Hepatocyte (in vitro differentiated cells): ENCODE measurements around the gene PDYN. TPM values are rescaled to one million over a fixed set of nuclear protein-coding genes. Genes with fewer than 3 reads are reported as not detected.

Experiments
- DNase-seq: peaks from one replicate; pipeline ENCODE4 v3.0.0-alpha.2; 2016; ENCODE audit warnings: low spot score
- H2AFZ ChIP-seq: fragments of 200-600 bp; sonication (generic); 2 replicates; pipeline ENCODE4 v1.6.0; 2016; ENCODE audit warnings: antibody characterized with exemption, mild to moderate bottlenecking
- H3K27ac ChIP-seq: fragments of 200-600 bp; sonication (generic); 2 replicates; pipeline ENCODE4 v1.5.1; 2016; ENCODE audit warnings: mild to moderate bottlenecking
- H3K27me3 ChIP-seq: fragments of 200-600 bp; sonication (generic); 2 replicates; pipeline ENCODE4 v1.6.1; 2016
- H3K36me3 ChIP-seq: fragments of 200-600 bp; sonication (generic); replicated peaks from 2 replicates; pipeline ENCODE4 v1.5.1; 2016; ENCODE audit warnings: low read depth; ENCODE audit not compliant: insufficient read depth
- H3K4me1 ChIP-seq: fragments of 200-600 bp; sonication (generic); 2 replicates; pipeline ENCODE4 v1.5.1; 2016; ENCODE audit warnings: mild to moderate bottlenecking, moderate library complexity; ENCODE audit not compliant: insufficient read depth
- H3K4me2 ChIP-seq: fragments of 200-600 bp; sonication (generic); 2 replicates; pipeline ENCODE4 v1.6.0; 2016
- H3K4me3 ChIP-seq: fragments of 200-600 bp; sonication (generic); 2 replicates; pipeline ENCODE4 v1.5.1; 2016; ENCODE audit warnings: mild to moderate bottlenecking
- H3K79me2 ChIP-seq: fragments of 200-600 bp; sonication (generic); 2 replicates; pipeline ENCODE4 v1.6.0; 2017; ENCODE audit warnings: mild to moderate bottlenecking
- H3K9me2 ChIP-seq: fragments of 200-600 bp; sonication (generic); replicated peaks from 2 replicates; pipeline ENCODE4 v1.6.0; 2017; ENCODE audit warnings: mild to moderate bottlenecking; ENCODE audit not compliant: insufficient read depth
- H3K9me3 ChIP-seq: fragments of 200-600 bp; sonication (generic); 2 replicates; pipeline ENCODE4 v1.5.1; 2016; ENCODE audit warnings: low read depth, mild to moderate bottlenecking
- H4K20me1 ChIP-seq: fragments of 200-600 bp; sonication (generic); 2 replicates; pipeline ENCODE4 v1.6.0; 2016; ENCODE audit warnings: mild to moderate bottlenecking; ENCODE audit not compliant: insufficient read depth, poor library complexity, severe bottlenecking
- CTCF ChIP-seq: fragments of 200-600 bp; sonication (generic); IDR thresholded peaks from 2 replicates; pipeline ENCODE4 v1.5.1; 2016; ENCODE audit warnings: antibody characterized with exemption, mild to moderate bottlenecking; ENCODE audit not compliant: poor library complexity
- EZH2 ChIP-seq: fragments of 200-600 bp; sonication (generic); IDR thresholded peaks from 2 replicates; pipeline ENCODE4 v1.6.1; 2016; ENCODE audit warnings: antibody characterized with exemption, mild to moderate bottlenecking, borderline replicate concordance
- EZH2phosphoT487 ChIP-seq: fragments of 200-600 bp; sonication (generic); IDR thresholded peaks from one replicate; pipeline ENCODE4 v1.6.1; 2018; ENCODE audit warnings: antibody characterized with exemption, mild to moderate bottlenecking, low read depth, moderate library complexity; ENCODE audit not compliant: unreplicated experiment, severe bottlenecking
- WGBS: methylation state at CpG from one replicate; pipeline ENCODE4 v1.1.6; 2016; ENCODE audit warnings: low lambda C conversion rate; ENCODE audit errors: missing lambda C conversion rate; 5-methylcytosine and 5-hydroxymethylcytosine counted together
- polyA plus RNA-seq: library from polyadenylated mRNA; unstranded; fragments of >200 nt; fragmentation: Nextera tagmentation; extraction: Ambion mirVana; gene quantifications from 2 replicates; pipeline ENCODE4 v1.2.1, GENCODE V29; 2016
- total RNA-seq: library from RNA; depleted of rRNA; stranded (reverse); fragments of >200 nt; gene quantifications from 2 replicates; pipeline ENCODE4 v1.2.3, GENCODE V29; 2014

Gene PDYN
- total and polyA plus RNA-seq, 2 experiments from 2014 or later = not detected

- H4K20me1 ChIP-seq = no peaks in the 10 kb centered on the region
- WGBS = 66% methylated on average over 2 of the region's 2 CpGs
- peaks cover 13% of the 10 kb centered on the region for H3K4me1 ChIP-seq
- H3K9me2 ChIP-seq = no peaks in the 10 kb centered on the region
- no peak overlapping the region for H3K4me3 ChIP-seq
- H3K9me3 ChIP-seq = no peaks in the 10 kb centered on the region
- TF ChIP-seq CTCF = no peak
- no peak for TF ChIP-seq EZH2phosphoT487
- no peak for TF ChIP-seq EZH2
- no peak overlapping the region for H2AFZ ChIP-seq
- no peaks in the 10 kb centered on the region for H3K36me3 ChIP-seq
- no peak overlapping the region for H3K4me2 ChIP-seq
- no peak for DNase-seq
- peaks cover 22% of the 10 kb centered on the region for H3K27me3 ChIP-seq
- no peaks in the 10 kb centered on the region for H3K79me2 ChIP-seq
- H3K27ac ChIP-seq = no peak overlapping the region
These were observed 44.3 kb downstream of the PDYN start for GRCh38 chr20:1949347-1950100.

DNA sequence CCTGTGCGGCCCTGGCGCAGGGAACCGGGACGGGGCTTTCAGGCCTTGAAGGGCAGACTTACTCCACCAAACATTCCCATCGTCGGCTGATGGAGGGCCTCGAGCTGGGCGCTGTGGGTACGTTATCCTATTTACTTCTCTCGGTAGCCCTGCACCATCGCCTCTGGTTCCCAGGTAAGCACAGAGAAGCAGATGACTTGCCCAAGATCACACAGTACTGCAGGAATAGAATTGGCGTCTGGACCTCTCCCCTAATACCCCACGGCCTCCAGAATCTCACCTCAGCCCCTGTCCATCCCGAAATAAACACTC is 46.4 kb downstream of the PDYN start:
- no peaks in the 10 kb centered on the region for H3K36me3 ChIP-seq
- H3K27ac ChIP-seq = no peak overlapping the region
- H3K4me3 ChIP-seq = no peak overlapping the region
- no peaks in the 10 kb centered on the region for H3K79me2 ChIP-seq
- no peaks in the 10 kb centered on the region for H3K9me2 ChIP-seq
- H3K27me3 ChIP-seq = peaks cover 22% of the 10 kb centered on the region
- no peak for DNase-seq
- H3K4me1 ChIP-seq = peaks cover 22% of the 10 kb centered on the region
- H3K4me2 ChIP-seq = peak overlapping the region; percentile 82
- TF ChIP-seq EZH2 (no peak), CTCF (no peak), EZH2phosphoT487 (no peak)
- 58% methylated on average over 14 of the region's 14 CpGs for WGBS
- no peak overlapping the region for H2AFZ ChIP-seq
- H4K20me1 ChIP-seq = no peaks in the 10 kb centered on the region
- H3K9me3 ChIP-seq = no peaks in the 10 kb centered on the region

- TF ChIP-seq EZH2 = no peak
- TF ChIP-seq EZH2phosphoT487 = no peak
- TF ChIP-seq CTCF = no peak
- Histone ChIP-seq H3K4me2 (peak overlapping the region; percentile 82), H3K36me3 (no peaks in the 10 kb centered on the region), H3K27me3 (peaks cover 22% of the 10 kb centered on the region), H3K9me2 (no peaks in the 10 kb centered on the region), H3K79me2 (no peaks in the 10 kb centered on the region), H2AFZ (no peak overlapping the region), H4K20me1 (no peaks in the 10 kb centered on the region), H3K9me3 (no peaks in the 10 kb centered on the region), H3K27ac (no peak overlapping the region), H3K4me3 (no peak overlapping the region), H3K4me1 (peaks cover 22% of the 10 kb centered on the region)
- peak; percentile 64 for DNase-seq
- WGBS = 6% methylated on average over 38 of the region's 39 CpGs
These were observed 46.9 kb downstream of the PDYN start for GRCh38 chr20:1946762-1947534.
